Medulla oblongata (tissue), 1 donor: ENCODE measurements around the gene CARMIL1.

Experiments used
- DNase-seq: peaks from one replicate; pipeline ENCODE4 v3.0.0-alpha.2; 2015; ENCODE audit errors: extremely low spot score

The CARMIL1 gene

GRCh38 chr6:25278914-25279747 lies at the start of gene CARMIL1:
Gene CARMIL1, plus strand, starts transcription at chr6:25279374. Its CDS starts 422 bp downstream, at chr6:25279796.
- DNase-seq: peak; percentile 84

DNA sequence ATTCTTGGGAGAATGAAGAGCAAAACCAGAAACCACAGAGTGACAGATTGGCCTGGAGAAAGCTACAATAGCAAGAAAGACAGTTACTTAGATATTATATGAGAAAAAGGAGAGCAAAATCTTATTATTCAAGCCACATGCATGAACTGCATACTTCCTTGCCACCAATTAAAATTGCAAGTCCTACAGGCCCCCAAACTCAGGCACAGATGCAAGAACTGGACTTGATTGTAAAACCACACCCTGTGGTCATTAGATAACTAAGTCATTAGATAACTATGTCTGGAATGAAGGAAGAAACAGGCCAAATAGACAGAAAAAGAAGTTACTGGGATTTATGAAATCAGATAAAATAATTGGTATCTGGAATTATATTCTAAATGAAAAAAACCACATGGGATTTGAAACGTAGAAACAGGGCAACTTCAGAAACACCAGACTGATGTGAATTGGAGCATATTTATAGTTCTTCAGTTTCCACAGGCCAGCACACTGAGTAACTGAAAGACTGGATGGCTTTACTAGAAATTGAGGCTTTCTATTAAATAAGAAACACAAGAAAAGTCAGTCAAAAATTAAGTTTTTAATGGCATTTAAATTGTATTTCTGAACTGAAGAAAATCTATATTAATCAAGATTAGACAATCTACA lies 49.4 kb upstream of the CARMIL1 start:
- DNase-seq: no peak

- no peak for DNase-seq
Measured at GRCh38 chr6:25232479-25232878, 46.7 kb upstream of the CARMIL1 start.

DNA sequence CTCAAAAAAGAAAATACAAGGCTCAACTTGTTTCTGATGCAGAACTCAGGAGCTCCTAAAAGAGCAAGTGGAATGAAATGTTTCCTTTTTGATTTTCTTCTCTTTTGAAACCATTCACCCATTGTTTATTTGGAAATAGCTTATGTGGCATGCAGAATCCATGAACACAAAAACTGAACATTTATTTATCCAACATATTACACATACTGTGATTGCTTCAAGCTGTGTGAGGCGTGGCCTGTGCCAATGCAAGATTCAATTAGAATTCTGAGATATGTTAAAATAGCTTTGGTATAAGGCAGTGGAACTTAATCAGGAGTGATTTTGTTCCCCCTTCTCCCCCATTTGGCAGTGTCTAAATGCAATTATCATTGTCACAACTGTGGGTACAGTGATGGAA lies 45.9 kb upstream of the CARMIL1 start:
- no peak for DNase-seq

- no peak for DNase-seq
Measured at GRCh38 chr6:25237579-25237978, 41.6 kb upstream of the CARMIL1 start.

- no peak for DNase-seq
Measured at GRCh38 chr6:25239059-25239458, 40.1 kb upstream of the CARMIL1 start.

DNA sequence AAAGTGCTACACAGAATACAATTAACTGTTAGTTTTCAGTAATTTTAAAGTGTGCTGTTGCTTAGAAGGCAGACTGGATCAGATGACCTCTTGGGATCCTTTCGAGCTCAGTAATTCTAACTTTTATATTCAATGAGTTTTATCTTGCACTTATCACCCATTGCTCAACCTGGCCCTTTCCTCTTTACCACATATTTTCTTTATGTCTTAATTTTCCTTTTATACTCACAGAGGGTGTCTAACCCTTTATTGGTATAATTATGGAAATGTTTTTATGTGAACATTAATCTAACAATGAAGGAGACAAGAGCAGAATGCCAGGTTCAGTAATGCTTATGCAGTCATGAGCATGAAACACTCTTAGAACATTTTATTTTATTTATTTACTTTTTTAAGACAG lies 39.7 kb upstream of the CARMIL1 start:
- no peak for DNase-seq

GRCh38 chr6:25242567-25242966 lies 36.6 kb upstream of the CARMIL1 start:
- no peak for DNase-seq

DNA sequence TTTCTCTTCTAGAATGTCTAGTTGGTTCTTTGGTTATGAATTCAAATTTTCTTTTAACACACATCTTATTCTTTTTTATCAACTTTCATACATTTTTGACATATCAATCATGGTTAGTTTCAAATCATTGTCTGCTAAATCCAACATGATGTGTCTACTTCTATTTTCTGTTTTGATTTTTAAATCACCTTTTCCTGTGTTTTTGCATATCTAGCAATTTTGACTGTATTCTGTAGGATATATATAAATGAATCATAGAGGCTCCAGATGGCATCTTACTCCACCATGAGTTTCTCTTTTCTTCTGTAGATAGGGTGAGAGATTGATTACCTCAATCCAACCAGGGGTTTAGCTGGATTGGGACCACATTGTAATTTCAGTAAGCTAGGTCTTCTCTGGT lies 34.3 kb upstream of the CARMIL1 start:
- no peak for DNase-seq

DNA sequence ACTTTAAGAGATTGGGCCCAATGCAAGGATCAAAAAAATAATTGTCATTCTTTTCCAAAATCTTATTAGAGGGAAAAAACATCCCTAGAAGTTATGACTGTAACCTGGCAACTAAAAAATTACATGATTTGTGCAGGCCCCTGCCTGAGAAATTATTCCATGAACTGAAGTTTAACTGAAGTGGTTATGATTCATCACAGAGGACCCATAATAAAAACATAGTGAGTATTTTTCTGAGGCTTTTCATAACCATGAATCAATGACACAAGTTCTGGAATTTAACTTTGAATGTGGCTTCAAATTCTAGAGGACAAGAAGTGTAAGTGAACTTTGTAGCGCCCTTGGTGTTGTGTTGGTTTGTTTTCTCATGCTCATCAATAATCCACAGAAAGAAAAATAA lies 31.1 kb upstream of the CARMIL1 start:
- no peak for DNase-seq

GRCh38 chr6:25249133-25249532 lies 30.0 kb upstream of the CARMIL1 start:
- no peak for DNase-seq

DNA sequence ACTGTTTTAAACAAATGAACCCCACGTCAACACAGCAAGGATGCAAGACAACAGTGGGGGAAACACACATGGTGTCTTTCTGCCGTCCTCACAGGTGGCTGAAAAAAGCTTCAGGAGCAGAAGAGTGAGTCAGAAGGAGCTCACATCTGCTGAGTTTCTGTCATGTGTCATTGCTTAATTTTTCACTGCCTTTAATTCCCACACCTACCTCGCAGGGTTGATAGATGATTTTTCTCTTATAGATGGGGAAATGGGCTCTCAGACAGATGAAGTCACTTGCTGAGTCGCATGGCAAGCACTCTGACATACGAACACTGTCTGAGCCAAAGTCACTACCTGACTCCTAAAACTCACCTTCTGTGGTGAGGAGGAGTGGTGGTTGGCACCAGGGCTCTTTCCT lies 28.3 kb upstream of the CARMIL1 start:
- DNase-seq: no peak

DNA sequence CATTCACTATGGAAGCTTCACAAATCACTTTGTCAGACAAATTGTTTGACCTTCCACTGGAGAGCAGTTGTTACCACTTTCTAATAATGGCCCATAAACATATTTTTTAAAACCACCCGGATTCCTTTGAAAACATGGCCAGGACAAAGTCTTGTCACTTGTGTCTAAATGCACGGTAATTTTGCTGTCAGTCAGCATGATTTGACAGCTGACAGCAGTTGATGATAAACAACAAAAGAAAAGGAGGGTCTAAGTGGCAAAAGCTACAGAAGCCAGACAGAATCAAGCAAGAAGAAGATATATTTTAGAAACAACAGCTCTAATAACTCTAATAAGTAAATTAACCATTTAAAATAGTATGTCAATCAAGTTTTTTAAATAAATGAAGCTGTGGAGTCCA lies 27.7 kb upstream of the CARMIL1 start:
- no peak for DNase-seq

- DNase-seq: no peak
Measured at GRCh38 chr6:25253351-25253750, 25.8 kb upstream of the CARMIL1 start.

- no peak for DNase-seq
Measured at GRCh38 chr6:25254671-25255070, 24.5 kb upstream of the CARMIL1 start.

DNA sequence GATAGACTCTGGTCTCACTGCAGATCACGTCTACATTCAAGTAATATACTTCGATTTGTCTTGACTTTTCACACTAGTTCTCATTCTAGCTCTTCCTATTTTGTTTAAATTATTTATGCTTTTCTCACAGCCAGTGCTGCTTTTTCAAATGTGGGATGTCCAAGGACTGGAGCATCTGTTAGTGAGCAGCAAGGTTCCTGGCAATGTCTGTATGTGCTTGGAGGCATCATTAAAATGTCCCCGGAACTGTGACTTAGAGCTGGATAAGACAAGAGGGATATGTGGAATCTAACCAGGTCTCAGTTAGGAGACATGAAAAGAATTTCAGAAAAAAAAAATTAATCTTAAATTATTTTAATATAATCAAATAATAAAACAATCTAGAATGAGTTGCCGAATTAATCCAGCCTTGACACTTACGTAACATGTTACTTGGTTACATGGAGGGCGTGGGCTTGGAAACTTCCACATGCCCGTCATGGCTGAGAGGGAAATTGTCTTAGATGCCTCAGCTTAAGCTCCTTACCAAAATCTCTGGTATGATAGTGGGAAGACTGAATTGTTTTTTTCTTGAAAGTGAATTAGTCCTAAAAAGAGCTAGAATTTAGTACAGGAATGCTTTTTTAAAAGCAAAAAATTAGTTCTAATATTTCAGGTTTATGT lies 21.4 kb upstream of the CARMIL1 start:
- DNase-seq: no peak

DNA sequence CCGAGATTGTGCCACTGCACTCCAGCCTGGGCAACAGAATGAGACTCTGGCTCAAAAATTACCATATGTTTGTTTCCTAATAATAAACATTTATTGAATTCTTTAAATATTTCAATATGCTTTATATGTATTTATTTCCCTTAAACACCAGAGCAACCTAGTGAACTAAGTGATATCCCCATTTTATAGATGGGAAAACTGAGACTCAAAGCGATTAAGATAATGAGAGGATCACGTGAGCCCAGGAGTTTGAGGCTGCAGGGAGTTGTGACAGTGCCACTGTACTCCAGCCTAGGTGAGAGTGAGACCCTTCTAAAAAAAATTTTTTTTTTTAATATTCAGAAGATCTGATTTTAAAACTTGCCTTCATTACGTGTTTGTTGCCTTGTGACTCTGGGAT lies 19.4 kb upstream of the CARMIL1 start:
- no peak for DNase-seq

DNA sequence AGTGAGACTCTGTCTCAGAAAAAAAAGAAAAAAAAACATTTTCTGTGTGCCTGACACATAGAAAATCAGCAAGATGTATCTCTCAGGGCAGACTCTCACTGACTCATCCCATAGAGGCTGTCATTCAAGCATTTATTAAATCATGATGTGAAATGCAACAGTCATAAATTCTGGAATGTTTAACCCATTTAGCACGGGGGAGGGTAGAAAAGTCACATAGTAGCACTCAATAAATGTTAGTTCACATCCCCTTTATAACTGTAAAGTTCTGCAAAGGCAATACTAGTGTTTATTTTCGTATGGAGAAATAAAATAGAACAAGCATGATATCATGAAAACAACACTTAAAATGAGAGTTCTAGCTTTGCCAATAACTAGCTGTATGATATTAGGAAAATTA lies 15.5 kb upstream of the CARMIL1 start:
- no peak for DNase-seq

GRCh38 chr6:25266456-25267100 lies 12.6 kb upstream of the CARMIL1 start:
- DNase-seq: no peak

DNA sequence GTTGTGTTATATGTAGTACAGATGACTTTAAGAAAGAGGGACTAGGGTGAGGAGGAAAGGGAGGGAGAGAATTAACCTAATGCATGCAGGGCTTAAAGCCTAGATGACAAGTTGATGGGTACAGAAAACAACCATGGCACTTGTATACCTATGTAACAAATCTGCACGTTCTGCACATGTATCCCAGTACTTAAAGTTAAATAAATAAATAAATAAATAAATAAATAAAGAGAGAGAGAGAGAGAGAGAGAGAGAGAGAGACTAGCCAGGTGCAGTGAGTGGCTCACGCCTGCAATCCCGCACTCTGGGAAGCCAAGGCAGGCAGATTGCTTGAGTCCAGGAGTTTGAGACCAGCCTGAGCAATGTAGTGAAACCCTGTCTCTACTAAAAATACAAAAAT lies 11.5 kb upstream of the CARMIL1 start:
- DNase-seq: no peak

- no peak for DNase-seq
Measured at GRCh38 chr6:25270559-25270958, 8.6 kb upstream of the CARMIL1 start.

GRCh38 chr6:25275436-25275835 lies 3.7 kb upstream of the CARMIL1 start:
- DNase-seq: no peak
